Breast epithelium (tissue), 3 donors: ENCODE measurements around the gene KDM5B.

Experiments used
- CTCF ChIP-seq, 3 donors: fragments of 450-650 bp; IDR thresholded peaks; one replicate each; pipeline ENCODE4 v1.5.1; 2016 to 2017; ENCODE audit warnings: antibody characterized with exemption in 3 of 3, mild to moderate bottlenecking in 3 of 3, moderate library complexity in 3 of 3
- POLR2A ChIP-seq: fragments of 450-650 bp; IDR thresholded peaks from one replicate; pipeline ENCODE4 v1.6.1; 2016; ENCODE audit warnings: antibody characterized with exemption, mild to moderate bottlenecking, moderate library complexity
- POLR2AphosphoS5 ChIP-seq, 3 donors: sonication (generic); formaldehyde crosslinking; IDR thresholded peaks; one replicate each; pipeline ENCODE4 v1.6.1; 2017; ENCODE audit warnings: antibody characterized with exemption in 3 of 3

GRCh38 chr1:202800742-202801141 is 7.5 kb downstream of the KDM5B start:
- no peak for TF ChIP-seq POLR2A
- TF ChIP-seq CTCF (IDR thresholded peaks at IDR 0.05), result no peak
- TF ChIP-seq POLR2AphosphoS5 (IDR thresholded peaks at IDR 0.05), result no peak
